Epithelial cell of esophagus (primary cell): Measurements from ENCODE around the gene EXD3.

Experiments used
- DNase-seq: peaks from one replicate; pipeline ENCODE4 v3.0.0; 2010; ENCODE audit warnings: low read depth
- H3K4me3 ChIP-seq: 2 replicates; pipeline ENCODE4 v1.5.1; 2011; ENCODE audit warnings: mild to moderate bottlenecking, low read length, control low read depth
- CTCF ChIP-seq: IDR thresholded peaks from 2 replicates; pipeline ENCODE4 v1.5.1; 2011; ENCODE audit warnings: low read depth, mild to moderate bottlenecking, low read length, control low read depth, inconsistent platforms; ENCODE audit not compliant: insufficient read depth; ENCODE audit errors: missing control alignments

EXD3 gene

DNA sequence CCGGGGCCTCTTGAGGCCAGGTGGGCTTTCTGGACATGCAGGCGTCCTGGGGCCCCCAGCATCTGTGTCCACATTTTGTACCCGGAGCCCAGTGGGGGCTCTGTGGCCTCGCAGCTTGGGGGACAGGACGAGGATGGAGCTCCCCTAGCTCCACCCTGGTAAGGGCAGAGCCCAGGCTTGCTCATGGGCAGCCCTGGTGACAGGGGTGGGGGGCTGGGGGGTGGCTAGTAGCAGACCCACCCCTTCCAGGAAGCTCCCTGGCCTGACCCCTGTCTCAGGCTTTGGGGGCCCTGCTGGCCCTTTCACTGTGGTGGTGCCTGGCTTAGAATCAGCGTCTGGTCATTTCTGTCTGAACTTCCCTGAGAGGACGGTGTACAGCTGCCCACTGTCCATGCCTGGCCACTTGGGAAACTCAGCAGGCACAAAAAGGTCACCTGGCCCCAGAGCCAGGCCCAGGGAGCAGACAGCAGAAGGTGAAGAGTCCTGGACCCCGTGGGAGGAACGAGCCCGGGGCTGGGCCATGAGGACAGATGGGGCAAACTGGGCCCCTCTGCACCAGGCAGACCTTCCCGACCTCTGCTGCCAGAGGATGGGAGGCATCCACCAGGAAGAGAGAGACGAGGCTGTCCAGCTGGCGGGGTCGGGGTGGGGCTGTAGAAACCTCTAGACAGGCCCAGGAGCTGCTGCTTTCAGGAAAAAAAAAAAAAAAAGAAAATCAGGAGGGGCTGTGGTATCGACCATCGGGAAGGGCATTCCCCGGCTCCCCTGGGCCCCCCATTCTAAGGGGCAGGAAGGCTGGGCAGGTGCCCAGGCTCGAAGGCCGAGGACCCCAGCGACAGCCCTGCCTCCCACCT, 52.8 kb downstream of the EXD3 start:
- no peak for TF ChIP-seq CTCF
- DNase-seq = no peak
- no peak overlapping the region for H3K4me3 ChIP-seq

DNA sequence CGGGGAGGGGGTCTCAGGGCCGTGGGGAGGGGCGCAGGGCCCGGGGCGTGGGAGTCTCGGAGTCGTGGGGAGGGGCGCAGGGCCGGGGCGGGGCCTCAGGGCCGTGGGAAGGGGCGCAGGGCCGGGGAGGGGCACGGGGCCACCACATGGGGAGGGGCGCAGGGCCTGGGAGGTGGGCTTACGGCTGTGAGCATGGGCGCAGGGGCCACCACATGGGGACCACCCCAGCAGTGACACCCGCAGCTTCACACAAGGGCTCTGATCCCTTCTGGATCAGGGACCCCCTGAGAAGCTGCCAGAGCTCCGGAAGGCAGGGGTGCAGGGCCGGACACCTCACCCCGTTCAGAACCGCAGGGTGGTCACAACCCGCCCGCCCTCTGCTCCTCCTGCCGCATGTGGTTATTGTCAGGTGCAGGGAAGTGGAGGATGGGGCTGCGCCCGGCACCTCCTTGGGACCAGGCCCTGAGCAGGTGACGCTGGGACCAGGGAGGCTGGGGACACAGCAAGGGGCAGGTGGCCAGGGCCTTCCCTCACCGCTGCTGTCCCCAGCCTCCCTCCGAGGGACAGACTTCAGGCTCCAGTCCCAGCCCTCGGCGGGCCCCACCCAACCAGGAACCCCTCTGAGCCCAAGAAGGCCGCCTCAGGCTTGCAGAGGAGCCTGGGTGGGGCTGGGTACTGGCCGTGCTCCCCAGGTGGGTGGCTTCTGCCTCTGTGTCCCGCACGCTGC, 53.7 kb downstream of the EXD3 start:
- TF ChIP-seq CTCF = no peak
- DNase-seq = no peak
- no peak overlapping the region for H3K4me3 ChIP-seq

DNA sequence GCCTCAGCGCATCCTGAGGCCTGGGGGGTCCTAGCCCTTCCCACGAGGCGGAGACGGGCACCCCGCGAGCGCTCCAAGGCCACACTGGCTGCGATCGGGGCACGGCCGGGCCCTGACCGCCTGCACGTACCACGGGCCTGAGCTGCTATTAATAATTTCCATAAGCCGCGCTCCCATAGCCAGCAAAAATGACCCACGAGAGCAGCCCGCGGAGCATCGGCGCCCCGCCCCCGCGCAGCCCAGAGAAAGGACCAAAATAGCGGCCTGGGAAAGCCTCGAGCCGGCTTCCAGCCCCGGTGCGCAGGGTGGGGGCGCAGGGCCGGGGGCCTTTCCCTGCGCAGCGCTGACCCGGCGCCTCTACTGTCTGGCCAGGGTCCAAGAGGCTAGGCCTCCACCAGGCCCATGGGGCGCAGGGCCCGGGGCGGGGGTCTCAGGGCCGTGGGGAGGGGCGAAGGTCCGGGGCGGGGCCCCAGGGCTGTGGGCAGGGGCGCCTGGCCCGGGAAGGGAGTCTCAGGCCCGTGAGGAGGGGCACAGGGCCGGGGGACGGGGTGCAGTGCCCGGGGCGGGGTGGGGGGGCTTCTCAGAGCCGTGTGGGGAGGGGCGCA, 54.4 kb downstream of the EXD3 start:
- H3K4me3 ChIP-seq = no peak overlapping the region
- DNase-seq = no peak
- no peak for TF ChIP-seq CTCF

DNA sequence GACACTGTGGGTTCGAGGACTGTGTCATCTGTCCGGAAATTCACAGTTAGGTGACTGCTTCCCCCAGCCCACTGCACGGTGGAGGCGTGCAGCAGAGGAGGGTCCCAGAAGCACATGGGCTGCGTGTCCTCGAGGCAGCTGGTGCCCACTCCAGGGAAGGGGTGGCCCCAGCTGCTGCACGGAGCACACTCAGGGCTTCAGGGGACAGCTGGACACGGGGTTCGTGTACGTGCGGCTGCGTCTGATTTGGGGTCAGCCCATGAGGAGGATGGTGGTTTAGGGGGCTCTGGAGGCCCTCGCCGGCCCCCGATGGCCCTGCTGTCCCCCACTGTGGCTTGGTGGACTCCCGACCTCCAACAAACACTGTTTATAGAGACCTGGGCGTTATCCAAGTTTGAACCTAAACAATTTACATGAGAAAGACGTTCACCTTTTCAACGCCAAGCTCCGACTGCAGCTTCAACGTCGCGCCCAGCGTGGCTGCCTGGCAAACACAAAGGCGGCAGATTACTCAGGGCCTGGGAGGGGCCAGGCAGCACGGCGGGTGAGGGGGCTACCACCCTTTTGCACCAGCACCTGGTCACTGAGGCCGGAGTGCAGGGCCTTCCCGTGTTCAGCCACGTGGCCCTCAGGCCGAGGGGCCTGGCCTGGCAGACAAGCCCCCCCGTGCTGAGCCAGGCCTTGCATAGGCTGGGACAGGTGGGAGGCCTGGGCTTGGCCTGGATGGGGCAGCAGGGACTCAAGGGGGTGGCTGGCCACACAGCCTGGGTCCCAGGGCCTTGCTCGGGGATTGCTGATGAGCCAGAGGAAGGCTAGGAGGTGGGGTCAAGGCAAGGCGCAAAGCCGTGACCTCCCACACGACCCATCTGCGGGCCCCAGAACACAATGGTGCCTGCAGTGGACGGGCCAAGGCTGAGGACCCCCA, 55.2 kb downstream of the EXD3 start:
- no peak for TF ChIP-seq CTCF
- no peak overlapping the region for H3K4me3 ChIP-seq
- DNase-seq = no peak

- H3K4me3 ChIP-seq = no peak overlapping the region
- no peak for DNase-seq
- TF ChIP-seq CTCF = no peak
Observed at GRCh38 chr9:137366891-137367381, 56.0 kb downstream of the EXD3 start.

GRCh38 chr9:137366445-137366810, 56.5 kb downstream of the EXD3 start:
- TF ChIP-seq CTCF = no peak
- H3K4me3 ChIP-seq = no peak overlapping the region
- no peak for DNase-seq
